ENCODE results near the gene FAM219A.

- TF ChIP-seq ZBTB20 (tag by site-specific recombination; IDR thresholded peaks at IDR 0.05) (no peak), ZBTB17 (tag by site-specific recombination; IDR thresholded peaks at IDR 0.05) (no peak), CTCF (tag by site-specific recombination; IDR thresholded peaks at IDR 0.05) (no peak), PRDM4 (tag by site-specific recombination; IDR thresholded peaks at IDR 0.05) (no peak), ZNF274 (IDR thresholded peaks at IDR 0.05; ENCODE audit: low read length) (no peak), ZNF274 (tag by site-specific recombination; IDR thresholded peaks at IDR 0.05; ENCODE audit: borderline replicate concordance) (no peak), ZNF138 (tag by site-specific recombination; IDR thresholded peaks at IDR 0.05; ENCODE audit: borderline replicate concordance) (no peak)
Measured at GRCh38 chr9:34372467-34373011, 85.8 kb downstream of the FAM219A start.

All from HEK293 (cell line).